ENCODE measurements around the gene TPRN.
A peak's percentile ranks its signal among the peaks of the same experiment; 100 is the strongest.
"Not testable (repeated sequence)": the region's sequence is repeated elsewhere in the genome, so short reads cannot be mapped to it uniquely, and the experiment has no call there.

The TPRN gene, protein sequence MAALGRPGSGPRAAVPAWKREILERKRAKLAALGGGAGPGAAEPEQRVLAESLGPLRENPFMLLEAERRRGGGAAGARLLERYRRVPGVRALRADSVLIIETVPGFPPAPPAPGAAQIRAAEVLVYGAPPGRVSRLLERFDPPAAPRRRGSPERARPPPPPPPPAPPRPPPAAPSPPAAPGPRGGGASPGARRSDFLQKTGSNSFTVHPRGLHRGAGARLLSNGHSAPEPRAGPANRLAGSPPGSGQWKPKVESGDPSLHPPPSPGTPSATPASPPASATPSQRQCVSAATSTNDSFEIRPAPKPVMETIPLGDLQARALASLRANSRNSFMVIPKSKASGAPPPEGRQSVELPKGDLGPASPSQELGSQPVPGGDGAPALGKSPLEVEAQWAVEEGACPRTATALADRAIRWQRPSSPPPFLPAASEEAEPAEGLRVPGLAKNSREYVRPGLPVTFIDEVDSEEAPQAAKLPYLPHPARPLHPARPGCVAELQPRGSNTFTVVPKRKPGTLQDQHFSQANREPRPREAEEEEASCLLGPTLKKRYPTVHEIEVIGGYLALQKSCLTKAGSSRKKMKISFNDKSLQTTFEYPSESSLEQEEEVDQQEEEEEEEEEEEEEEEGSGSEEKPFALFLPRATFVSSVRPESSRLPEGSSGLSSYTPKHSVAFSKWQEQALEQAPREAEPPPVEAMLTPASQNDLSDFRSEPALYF

GRCh38 chr9:137200311-137201204 is at the start of gene TPRN:
TPRN (minus strand) TSS chr9:137200741; CDS start chr9:137200711, 30 bp downstream.
- DNase-seq, result peak; percentile 94

DNA sequence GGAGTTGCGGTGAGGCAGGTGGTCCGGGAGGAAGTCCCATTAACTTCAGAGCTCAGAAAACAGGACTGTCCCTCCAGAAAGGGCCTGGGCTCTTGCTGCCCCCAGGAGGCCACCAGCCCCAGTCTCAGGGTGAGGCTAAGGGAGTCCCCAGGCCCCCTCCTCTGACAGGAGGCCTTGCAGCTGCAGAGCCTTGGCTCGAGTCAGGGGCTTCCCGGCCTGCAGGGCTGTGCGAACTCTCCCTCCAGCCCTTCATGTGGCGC is 47.3 kb upstream of the TPRN start:
- DNase-seq, result no peak

GRCh38 chr9:137247135-137247915 is 46.8 kb upstream of the TPRN start:
- DNase-seq, result no peak

GRCh38 chr9:137245450-137246421 is 45.2 kb upstream of the TPRN start:
- DNase-seq, result no peak

- DNase-seq, result peak; percentile 52
Observed at GRCh38 chr9:137244486-137245449, 44.2 kb upstream of the TPRN start.

DNA sequence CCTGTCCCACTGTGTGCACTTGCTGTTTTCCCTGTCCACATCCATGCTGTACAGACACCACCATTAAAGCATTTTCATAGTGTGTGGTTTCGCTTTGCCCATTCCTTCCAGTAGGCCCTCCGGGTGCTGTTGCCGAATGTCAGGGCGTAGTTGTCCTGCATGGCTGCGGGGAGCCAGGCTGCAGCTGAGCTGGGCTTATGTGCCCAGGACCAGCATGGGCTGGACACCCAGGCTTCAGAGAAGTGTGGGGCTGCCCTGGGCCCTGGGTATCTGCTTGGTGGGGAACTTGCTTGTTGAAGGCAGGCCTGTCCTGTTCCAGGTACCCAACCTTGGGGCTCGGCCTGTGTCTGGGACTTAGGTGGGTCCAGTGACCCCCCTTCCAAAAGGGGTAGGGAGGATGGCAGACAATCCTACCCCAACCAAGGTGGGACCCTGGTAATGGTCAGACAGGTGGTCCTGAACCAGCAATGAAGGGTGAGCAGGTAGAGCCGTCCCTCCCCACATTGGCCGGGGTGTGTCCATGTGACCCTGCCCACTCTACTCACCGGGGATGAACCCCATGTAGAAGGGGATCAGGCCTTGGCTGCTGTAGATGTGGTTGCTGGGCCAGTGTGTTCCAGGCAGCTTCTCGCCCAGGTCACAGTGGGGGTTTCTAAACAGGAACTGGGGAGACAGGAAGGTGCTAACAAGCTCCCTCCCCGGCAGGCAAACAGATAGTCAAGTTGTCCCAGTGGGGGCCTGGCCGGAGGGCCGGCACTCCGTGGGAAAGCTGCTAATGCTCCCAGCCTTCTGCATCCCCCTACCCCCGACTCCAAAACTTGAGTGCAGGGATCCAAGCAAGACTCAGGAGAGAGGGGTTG is 43.3 kb upstream of the TPRN start:
- DNase-seq, result no peak

DNA sequence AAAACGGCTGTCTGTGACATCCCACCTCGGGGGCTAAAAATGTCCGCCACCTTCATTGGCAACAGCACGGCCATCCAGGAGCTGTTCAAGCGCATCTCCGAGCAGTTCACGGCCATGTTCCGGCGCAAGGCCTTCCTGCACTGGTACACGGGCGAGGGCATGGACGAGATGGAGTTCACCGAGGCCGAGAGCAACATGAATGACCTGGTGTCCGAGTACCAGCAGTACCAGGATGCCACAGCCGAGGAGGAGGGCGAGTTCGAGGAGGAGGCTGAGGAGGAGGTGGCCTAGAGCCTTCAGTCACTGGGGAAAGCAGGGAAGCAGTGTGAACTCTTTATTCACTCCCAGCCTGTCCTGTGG is 42.7 kb upstream of the TPRN start:
- not testable (repeated sequence) for DNase-seq

- DNase-seq, result no peak
Observed at GRCh38 chr9:137242269-137243203, 42.0 kb upstream of the TPRN start.

GRCh38 chr9:137241490-137242268 is 41.1 kb upstream of the TPRN start:
- no peak for DNase-seq

- DNase-seq, result peak; percentile 99
Observed at GRCh38 chr9:137240841-137241489, 40.4 kb upstream of the TPRN start, which contains the start of gene TUBB4B. TUBB4B (plus strand) TSS chr9:137241287; CDS start chr9:137241361, 74 bp downstream.

DNA sequence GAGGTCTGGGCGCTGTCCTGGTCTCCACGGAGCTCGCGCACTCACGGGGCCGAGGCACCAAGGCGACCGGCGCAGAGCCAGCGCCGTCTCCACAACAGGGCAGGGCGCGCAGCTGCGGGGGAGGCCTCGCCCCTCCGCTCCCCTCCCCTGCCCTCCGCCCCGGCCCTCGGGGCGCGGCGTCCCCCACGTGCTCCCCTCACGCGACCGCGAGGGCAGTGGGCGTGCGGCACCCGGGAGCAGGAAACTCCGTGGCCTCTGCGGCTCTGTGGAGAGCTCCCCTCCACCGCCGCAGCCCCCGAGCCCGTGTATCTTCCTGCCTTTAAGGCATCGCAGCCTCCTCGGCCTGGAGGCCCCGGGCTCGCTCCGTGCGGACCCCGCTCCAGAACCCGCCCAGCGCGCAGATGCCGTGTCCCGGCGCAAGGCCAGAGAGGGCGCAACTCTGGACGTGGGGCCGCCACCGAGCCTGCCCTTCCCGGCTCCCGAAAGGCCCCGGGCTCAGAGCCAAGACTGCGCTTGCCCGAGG is 39.8 kb upstream of the TPRN start:
- peak; percentile 21 for DNase-seq

DNA sequence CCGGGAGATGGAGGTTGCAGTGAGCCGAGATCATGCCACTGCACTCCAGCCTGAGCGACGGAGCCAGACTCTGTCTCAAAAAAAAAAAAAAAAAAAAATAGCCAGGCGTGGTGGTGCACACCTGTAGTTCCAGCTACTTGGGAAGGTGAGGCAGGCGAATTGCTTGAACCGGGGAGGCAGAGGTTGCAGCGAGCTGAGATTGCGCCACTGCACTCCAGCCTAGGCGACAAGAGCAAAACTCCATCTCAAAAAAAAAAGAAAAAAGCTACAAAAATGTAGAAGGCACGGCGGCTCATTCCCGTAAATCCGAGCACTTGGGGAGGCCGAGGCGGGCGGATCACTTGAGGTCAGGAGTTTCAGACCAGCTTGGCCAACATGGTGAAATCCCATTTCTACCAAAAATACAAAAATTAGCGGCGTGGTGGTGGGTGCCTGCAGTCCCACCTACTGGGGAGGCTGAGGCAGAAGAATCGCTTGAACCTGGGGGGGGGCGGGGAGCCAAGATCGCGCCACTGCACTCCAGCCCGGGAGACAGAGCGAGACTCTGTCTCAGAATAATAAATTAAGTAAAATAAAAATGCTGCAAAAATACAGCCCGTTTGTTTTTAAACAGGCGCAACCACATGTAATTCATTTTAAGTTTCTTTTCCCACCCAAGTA is 39.1 kb upstream of the TPRN start:
- DNase-seq, result not testable (repeated sequence)

GRCh38 chr9:137237759-137238726 is 37.5 kb upstream of the TPRN start:
- DNase-seq, result peak; percentile 20

DNA sequence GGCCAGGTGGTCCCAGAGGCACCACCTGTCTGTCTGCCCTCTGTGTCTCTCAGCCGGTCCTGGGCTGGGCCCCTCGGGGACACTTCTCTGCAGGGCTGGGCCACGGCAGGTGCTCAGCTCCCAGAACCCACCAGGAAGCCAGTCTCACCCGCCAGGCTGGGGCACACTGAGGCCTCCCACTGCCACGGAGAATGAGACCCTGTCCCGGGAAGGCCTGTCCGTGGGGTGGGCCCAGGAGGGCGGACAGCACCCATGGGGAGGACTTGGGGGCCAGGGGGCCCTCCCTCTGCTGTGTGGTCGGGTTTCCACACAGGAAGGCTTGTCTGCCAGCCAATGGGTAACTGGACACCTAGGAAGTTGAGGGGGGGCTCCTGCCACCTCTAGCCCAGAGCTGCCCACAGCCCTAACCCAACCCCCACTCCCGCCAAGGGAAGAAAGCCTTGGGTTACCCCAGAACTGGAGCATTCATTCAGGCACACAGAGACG is 36.4 kb upstream of the TPRN start:
- DNase-seq, result no peak

All from NCI-H2081 treated with DMSO at 0.1 percent for 48 hours (cell line).